Stimulated activated CD8-positive, alpha-beta memory T cell treated with anti-CD3 and anti-CD28 coated beads, Interleukin-15, amount 100 ng/mL, for 24 hours (primary cell): Measurements from ENCODE around the gene C11orf68.

Experiments used
- DNase-seq: peaks from one replicate; pipeline ENCODE4 v3.0.0-alpha.2; 2020; ENCODE audit warnings: low read depth

C11orf68 gene

GRCh38 chr11:65890324-65891218 lies 28.3 kb downstream of the C11orf68 start, which contains the start of gene CCDC85B:
TSS of gene CCDC85B (plus strand) at chr11:65890673. CDS start at chr11:65890784, 111 bp downstream.
- DNase-seq: peak; percentile 95

- peak; percentile 88 for DNase-seq
Observed at GRCh38 chr11:65888163-65888814, 30.6 kb downstream of the C11orf68 start, which contains the start of gene FIBP. TSS of gene FIBP (minus strand) at chr11:65888471. CDS start at chr11:65888418, 53 bp downstream.

- DNase-seq: no peak
Observed at GRCh38 chr11:65887723-65888162, 31.1 kb downstream of the C11orf68 start.

GRCh38 chr11:65886826-65887722 lies 31.8 kb downstream of the C11orf68 start:
- DNase-seq: no peak

- DNase-seq: no peak
Observed at GRCh38 chr11:65885808-65886536, 32.9 kb downstream of the C11orf68 start.

GRCh38 chr11:65885231-65885630 lies 33.6 kb downstream of the C11orf68 start:
- DNase-seq: no peak

GRCh38 chr11:65884716-65885092 lies 34.2 kb downstream of the C11orf68 start:
- DNase-seq: peak; percentile 69

- DNase-seq: no peak
Observed at GRCh38 chr11:65883786-65884715, 34.8 kb downstream of the C11orf68 start.

GRCh38 chr11:65883058-65883761 lies 35.7 kb downstream of the C11orf68 start:
- no peak for DNase-seq

GRCh38 chr11:65882120-65883057 lies 36.5 kb downstream of the C11orf68 start:
- DNase-seq: no peak

GRCh38 chr11:65880844-65881421 lies 37.9 kb downstream of the C11orf68 start:
- no peak for DNase-seq

GRCh38 chr11:65880027-65880426 lies 38.8 kb downstream of the C11orf68 start:
- DNase-seq: no peak

- no peak for DNase-seq
Observed at GRCh38 chr11:65879617-65880016, 39.2 kb downstream of the C11orf68 start, which contains the start of gene CTSW. TSS of gene CTSW (plus strand) at chr11:65879837. CDS start at chr11:65879855, 18 bp downstream.

GRCh38 chr11:65873318-65874156 lies 45.3 kb downstream of the C11orf68 start:
- DNase-seq: peak; percentile 96

GRCh38 chr11:65872586-65873317 lies 46.1 kb downstream of the C11orf68 start, which contains the start of gene EFEMP2:
TSS of gene EFEMP2 (minus strand) at chr11:65872800. CDS start at chr11:65872354, 446 bp downstream.
- DNase-seq: no peak
